GM12891 (cell line): ENCODE results near the gene SCAPER.

ENCODE experiments used
- POLR2A ChIP-seq: IDR thresholded peaks from 2 replicates; pipeline ENCODE4 v1.6.1; 2011; ENCODE audit warnings: low read depth, low read length, control low read depth
- POLR2AphosphoS5 ChIP-seq: IDR thresholded peaks from 2 replicates; pipeline ENCODE4 v1.6.1; 2011; ENCODE audit warnings: low read depth, low read length, control low read depth

GRCh38 chr15:76823890-76824289 is 81.2 kb downstream of the SCAPER start:
- TF ChIP-seq POLR2A (no peak), POLR2AphosphoS5 (no peak)
